Inflammatory macrophage treated with lipopolysaccharide for 4 hours (primary cell): ENCODE results near the gene CYLC2.

Experiments
- DNase-seq: peaks from one replicate; pipeline ENCODE4 v3.0.0-alpha.2; 2020

Gene CYLC2

DNA sequence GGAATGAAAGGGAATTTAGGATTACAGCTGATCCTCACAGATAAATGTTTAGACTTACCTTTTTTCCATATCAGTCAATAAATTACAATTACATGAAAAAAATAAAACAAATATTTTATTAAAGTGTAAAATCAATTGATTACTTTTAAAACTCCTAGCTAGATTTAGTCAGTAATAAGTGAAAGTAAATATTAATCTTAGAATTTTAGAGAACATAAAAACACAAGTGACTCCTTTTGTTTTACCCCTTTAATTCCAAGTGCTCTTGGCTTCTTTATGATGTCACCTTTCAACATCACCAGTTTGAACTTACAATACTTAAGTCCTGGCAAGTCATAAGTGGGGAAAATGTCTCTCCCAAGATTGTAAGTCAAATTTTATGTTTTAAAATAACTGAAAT is at the start of gene CYLC2:
Gene CYLC2, plus strand, starts transcription at position 301 of the 400 bp plus-strand sequence. Its CDS starts 48 bp downstream, at position 349.
- DNase-seq, result no peak

DNA sequence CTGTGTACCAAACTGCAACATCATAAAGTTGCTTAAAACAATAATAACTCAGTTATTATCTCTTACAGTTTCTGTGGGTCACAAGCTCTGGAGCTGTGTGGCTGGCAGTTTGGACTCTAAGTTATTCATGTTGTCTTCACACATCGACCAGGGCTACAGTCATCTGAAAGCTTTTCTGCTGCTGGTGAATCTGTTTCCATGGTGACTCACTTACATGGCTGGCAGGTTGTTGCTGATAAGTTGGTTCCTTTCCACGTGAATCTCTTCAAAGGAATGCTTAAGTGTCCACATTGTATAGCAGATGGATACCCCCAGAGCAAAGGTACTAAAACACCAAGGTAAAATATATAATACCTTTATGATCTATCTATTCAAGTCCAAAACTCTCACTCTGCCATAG is 44.8 kb upstream of the CYLC2 start:
- DNase-seq, result no peak

- no peak for DNase-seq
Measured at GRCh38 chr9:102966999-102967398, 28.1 kb upstream of the CYLC2 start.

DNA sequence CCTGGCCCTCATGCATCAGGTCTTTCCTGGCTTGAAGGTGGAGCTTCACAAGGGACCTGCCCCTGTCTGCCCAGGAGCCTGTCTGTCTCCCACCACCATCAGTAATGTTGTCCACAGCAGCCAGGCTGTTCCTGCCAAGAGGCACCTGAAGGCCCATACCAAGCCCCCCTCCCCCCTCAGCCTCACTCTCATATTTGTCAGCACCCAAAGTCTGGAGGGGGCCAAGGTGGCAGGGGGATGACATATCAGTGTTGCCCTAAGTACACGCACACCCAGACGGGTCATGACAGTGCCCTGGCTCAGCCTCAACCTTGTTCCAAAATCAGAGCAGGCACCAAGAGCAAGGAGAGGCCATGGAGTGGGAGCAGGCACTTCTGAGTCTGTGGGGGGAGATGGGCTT is 27.2 kb upstream of the CYLC2 start:
- no peak for DNase-seq

DNA sequence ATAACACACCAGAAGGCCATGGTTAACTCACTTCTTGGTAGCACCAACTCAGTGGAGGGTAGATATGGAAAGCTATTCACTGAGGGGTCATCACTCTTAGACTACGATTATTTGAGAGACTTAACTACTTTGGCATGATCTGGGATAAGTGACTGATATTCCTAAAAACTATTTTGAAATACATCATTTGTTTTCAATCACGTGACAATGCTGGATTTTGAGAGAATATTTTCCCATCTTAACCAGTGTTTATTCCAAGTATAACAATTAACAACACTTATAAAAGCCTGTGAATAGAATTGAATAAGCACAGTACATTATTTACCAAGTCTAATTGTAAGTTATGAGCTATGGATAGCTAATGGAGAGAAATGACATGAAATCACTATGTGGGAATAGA is 22.4 kb upstream of the CYLC2 start:
- DNase-seq, result no peak

GRCh38 chr9:102974530-102974929 is 20.6 kb upstream of the CYLC2 start:
- no peak for DNase-seq

- no peak for DNase-seq
Measured at GRCh38 chr9:102975251-102975650, 19.9 kb upstream of the CYLC2 start.

DNA sequence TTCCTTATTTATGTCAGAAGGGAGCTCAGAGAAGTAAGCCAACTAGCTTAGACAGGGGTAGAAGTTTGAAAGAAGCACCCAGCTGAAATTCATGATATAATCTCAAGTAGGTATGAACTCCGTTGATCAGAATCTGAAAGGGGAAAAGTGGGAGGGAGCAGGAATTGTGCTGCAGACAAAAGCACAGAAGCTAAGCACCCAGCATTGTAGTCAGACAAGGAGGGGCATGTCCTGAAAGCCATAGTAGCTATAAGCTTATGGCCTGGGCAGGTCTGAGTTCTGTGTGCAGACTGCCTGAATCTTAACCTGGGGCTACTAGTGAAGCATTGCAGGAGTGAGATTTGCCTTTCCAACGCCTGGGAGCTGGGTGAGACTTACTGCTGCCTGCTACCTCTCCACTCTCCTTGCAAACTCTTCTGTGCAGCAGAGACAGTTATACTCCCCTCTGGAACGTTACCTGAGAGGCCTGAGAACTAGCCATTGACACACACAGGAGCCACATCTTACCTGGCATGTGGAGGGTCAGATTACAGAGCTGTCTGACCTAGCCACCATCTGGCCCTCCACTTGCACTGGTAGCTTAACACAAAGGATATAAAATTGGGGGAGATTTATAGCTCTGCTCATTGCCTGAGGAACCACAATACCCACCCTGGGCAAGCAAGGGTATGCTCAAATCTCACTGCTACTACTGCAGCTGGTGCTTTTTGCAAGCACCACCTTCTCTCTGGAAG is 9.8 kb upstream of the CYLC2 start:
- no peak for DNase-seq

DNA sequence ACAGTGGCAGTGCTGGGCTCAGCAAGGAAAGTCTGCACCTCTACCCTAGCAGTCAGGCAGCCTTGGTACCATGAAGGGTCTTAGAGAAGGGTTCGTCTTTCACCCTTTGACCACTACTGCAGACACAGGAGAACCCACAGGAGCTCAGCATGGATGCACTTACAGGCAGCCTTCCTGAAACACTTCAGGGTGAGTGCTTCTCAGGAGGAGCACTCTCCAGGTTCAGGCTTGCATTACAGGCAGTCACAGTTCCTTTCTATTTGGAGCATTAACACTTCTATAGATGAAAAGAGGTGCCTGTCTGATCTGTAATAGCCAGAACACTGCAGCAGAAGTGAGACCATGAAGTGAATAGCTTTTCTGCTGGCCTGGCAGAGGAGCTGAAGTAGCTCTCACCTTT is 8.7 kb upstream of the CYLC2 start:
- no peak for DNase-seq

DNA sequence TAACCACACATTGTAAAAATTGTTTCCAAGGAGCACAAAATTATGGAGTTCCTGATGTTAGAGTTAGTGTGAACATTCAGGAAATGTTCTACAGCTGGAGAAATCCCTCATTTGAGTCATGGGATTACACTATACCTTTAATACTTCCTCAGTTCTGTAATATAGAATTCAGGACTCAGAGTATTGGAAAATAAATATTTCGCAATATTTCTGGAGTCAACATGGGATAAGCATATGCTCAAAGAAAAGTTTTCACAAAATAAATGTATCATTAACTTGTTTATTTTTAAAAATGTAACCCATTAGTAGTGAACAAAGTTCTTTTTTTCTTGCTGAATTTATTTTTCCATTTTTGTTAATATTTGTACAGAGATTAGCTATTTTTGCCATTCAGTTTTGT is 8.6 kb downstream of the CYLC2 start:
- DNase-seq, result no peak

DNA sequence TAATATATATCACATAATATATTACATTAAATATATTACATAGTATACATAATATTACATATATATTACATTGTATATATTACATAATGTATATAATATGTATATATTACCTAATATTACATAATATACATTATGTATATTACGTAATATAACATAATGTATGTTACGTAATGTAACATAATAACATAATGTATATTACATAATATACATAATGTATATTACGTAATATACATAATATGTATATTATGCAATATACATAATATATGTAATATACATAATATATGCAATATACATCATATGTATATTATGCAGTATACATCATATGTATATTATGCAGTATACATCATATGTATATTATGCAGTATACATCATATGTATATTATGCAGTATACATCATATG is 19.1 kb downstream of the CYLC2 start:
- DNase-seq, result peak; percentile 4

DNA sequence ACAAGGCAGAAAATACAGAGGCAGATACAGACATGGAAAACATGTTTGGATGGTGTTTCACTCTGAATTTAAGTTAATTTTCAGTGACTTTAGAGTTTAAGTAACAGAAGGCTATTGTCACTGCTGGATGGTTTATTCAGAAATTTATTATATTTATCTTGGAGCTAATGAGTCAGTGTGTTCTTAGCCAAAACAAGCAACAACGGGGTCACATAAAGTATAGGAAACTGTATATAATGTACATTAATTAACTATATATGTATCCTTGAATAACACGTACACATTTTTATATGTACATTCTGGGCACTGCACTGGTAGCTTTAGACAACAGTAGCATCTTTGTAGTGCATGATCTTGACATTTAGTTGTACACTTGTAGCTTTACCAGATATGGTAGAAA is 30.7 kb downstream of the CYLC2 start:
- no peak for DNase-seq

DNA sequence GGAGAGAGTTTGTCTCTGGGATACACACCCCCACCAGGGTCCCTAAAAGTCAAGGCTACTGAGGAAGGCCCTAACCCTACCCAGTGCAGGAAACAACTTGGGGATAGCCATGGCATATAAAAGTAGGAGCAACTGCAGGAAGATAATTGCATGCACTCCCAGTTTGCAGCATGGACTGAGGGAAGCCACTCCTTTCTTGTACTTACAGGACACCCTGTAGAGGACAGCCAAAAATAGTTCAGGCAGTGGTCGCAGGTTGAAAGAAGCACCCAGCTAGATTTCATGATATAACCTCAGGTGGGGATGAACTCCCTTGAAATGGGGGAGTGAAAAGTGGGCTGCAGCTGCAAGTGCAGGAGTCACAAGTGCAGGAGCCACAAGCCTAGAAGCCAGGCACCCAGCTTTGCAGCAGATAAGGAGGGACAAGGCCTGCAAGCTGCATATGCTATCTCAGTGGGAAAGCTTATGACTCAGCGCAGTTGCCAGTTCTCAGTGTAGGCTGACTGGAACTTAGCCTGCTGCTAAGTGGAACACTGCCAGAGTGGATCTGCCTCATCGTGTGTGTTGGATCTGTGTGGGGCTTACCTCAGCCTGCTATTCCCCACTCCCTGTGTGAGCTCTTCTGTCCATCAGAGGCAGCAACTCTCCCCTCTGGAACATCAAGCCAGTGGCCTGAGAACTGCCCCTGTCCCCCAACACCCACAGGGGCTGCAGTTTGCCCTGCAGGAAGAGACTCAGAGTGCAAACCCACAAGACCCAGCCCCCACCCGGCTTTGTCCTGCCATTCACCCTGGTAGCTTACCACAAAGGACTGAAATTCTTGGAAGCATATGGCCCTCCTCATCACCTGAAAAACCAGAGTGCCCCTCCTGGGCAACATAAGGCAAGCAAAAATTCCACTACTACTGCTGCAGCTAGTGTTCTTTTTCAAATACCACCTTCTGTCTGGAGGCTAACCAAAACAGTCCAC is 42.7 kb downstream of the CYLC2 start:
- DNase-seq, result no peak

- no peak for DNase-seq
Measured at GRCh38 chr9:103041961-103042360, 46.8 kb downstream of the CYLC2 start.
